Measurements from ENCODE around the gene RASSF5.

Gene RASSF5

DNA sequence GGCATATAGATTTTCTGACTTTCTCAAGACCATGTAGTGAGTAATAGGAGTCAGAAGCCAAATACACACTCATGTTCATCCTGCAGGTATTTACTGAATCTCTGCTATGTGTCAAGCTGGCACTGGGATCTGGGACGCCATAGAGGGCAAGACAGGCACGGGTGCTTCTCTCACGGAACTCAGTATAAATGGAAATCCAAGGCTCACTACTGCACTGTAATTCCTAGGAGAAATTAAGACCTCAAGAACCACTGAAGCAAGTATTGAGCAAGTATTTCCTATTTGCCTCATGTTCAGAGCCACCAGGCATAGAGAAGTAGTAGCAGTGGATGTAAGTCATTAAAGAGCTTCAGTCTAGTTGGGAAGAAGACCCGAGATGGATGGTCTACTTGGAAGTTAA is 66.0 kb downstream of the RASSF5 start:
- TF ChIP-seq, protein P1, sequence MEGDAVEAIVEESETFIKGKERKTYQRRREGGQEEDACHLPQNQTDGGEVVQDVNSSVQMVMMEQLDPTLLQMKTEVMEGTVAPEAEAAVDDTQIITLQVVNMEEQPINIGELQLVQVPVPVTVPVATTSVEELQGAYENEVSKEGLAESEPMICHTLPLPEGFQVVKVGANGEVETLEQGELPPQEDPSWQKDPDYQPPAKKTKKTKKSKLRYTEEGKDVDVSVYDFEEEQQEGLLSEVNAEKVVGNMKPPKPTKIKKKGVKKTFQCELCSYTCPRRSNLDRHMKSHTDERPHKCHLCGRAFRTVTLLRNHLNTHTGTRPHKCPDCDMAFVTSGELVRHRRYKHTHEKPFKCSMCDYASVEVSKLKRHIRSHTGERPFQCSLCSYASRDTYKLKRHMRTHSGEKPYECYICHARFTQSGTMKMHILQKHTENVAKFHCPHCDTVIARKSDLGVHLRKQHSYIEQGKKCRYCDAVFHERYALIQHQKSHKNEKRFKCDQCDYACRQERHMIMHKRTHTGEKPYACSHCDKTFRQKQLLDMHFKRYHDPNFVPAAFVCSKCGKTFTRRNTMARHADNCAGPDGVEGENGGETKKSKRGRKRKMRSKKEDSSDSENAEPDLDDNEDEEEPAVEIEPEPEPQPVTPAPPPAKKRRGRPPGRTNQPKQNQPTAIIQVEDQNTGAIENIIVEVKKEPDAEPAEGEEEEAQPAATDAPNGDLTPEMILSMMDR (IDR thresholded peaks at IDR 0.05; ENCODE audit: insufficient read depth, low read length, missing control alignments) = no peak
- ChIA-PET POLR2A (no interaction called here), CTCF (interaction anchor here (0.9 to 16.6 kb wide), 6 partner anchors 10 to 67 kb away, joined by 3 to 215 read pairs (median 3); no protein-coding TSS in a partner anchor)
- H3K4me3 ChIP-seq (ENCODE audit: low read depth, low read length) = no peak overlapping the region
- DNase-seq (ENCODE audit: low read depth, low spot score) = no peak

- DNase-seq (ENCODE audit: low read depth, low spot score) = no peak
- CTCF ChIA-PET = interaction anchor here (1.1 to 16.6 kb wide), 4 partner anchors 12 to 51 kb away, joined by 3 to 215 read pairs (median 46); no protein-coding TSS in a partner anchor
- TF ChIP-seq, protein P1 (IDR thresholded peaks at IDR 0.05; ENCODE audit: insufficient read depth, low read length, missing control alignments) = no peak
- H3K4me3 ChIP-seq (ENCODE audit: low read depth, low read length) = no peak overlapping the region
- POLR2A ChIA-PET = no interaction called here
Measured at GRCh38 chr1:206573762-206574161, 66.4 kb downstream of the RASSF5 start.

- CTCF ChIA-PET = interaction anchor here (0.8 to 16.6 kb wide), 6 partner anchors 11 to 91 kb away, joined by 3 to 568 read pairs (median 48); partner anchors contain the start of gene RASSF5
- TF ChIP-seq, protein P1 (IDR thresholded peaks at IDR 0.05; ENCODE audit: insufficient read depth, low read length, missing control alignments) = no peak
- DNase-seq (ENCODE audit: low read depth, low spot score) = peak; percentile 29
- POLR2A ChIA-PET = no interaction called here
- H3K4me3 ChIP-seq (ENCODE audit: low read depth, low read length) = no peak overlapping the region
Measured at GRCh38 chr1:206575165-206575893, 68.0 kb downstream of the RASSF5 start.

DNA sequence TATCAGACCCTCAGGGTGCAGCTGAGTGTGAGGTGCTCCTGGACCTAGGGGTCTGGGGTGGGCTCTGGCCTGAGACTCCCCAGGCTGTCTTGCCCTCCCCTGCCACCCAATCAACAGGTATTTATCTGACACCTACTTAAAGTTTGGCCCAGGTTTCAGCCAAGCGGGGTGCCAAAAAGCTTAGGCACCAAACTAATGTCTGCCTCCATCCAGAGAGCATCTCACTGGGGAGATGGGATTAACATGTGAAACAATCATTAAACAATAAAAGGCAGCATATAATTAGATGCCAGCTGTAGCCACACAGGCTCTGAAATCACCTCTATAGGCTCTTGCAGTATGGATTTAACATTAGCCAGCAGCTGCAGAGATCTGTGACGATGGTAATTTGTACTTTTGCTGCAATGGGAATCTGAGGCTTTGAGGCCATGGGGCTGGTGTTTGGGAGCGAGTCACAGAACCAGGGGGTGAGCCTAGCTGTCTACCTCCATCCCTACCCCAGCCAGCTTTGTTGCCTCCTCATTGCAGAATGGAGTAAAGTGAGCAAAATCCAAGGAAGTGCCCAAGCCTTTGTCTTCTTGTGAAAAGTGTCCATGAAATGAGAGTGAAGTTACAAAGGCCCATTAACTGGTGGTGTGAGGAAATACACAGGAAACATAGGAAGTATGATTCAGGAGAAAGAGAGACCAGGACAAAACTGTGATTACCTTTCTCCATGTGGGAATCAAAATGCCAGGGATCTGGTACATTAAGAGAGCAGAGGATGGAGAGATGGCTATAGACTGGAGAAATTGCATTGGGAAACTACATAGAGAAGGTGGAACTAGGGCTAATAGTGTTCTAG is 68.8 kb downstream of the RASSF5 start:
- POLR2A ChIA-PET = no interaction called here
- TF ChIP-seq, protein P1 (IDR thresholded peaks at IDR 0.05; ENCODE audit: insufficient read depth, low read length, missing control alignments) = no peak
- CTCF ChIA-PET = interaction anchor here (1.1 to 16.6 kb wide), 6 partner anchors 10 to 92 kb away, joined by 3 to 568 read pairs (median 48); partner anchors contain the start of gene RASSF5
- DNase-seq (ENCODE audit: low read depth, low spot score) = no peak
- no peak overlapping the region for H3K4me3 ChIP-seq (ENCODE audit: low read depth, low read length)

DNA sequence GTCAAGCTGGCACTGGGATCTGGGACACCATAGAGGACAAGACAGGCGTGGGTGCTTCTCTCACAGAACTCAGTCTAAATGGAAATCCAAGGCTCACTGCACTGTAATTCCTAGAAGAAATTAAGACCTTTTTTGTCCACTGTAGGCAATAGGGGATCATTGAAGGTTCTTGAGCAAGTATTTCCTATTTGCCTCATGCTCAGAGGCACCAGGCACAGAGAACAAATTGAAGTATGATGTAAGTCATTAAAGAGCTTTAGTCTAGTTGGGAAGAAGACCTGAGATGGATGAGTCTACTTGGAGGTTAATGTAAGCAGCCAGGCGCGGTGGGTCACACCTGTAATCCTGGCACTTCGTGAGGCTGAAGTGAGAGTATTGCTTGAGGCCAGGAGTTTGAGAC is 70.3 kb downstream of the RASSF5 start:
- CTCF ChIA-PET = interaction anchor here (1.1 to 16.6 kb wide), 8 partner anchors 8 to 98 kb away, joined by 3 to 568 read pairs (median 6); partner anchors contain the start of gene RASSF5
- TF ChIP-seq, protein P1 (IDR thresholded peaks at IDR 0.05; ENCODE audit: insufficient read depth, low read length, missing control alignments) = no peak
- DNase-seq (ENCODE audit: low read depth, low spot score) = no peak
- H3K4me3 ChIP-seq (ENCODE audit: low read depth, low read length) = no peak overlapping the region
- POLR2A ChIA-PET = no interaction called here

Data from AG04449 (cell line).